Measurements from ENCODE around the gene SPATA13.

Gene SPATA13

DNA sequence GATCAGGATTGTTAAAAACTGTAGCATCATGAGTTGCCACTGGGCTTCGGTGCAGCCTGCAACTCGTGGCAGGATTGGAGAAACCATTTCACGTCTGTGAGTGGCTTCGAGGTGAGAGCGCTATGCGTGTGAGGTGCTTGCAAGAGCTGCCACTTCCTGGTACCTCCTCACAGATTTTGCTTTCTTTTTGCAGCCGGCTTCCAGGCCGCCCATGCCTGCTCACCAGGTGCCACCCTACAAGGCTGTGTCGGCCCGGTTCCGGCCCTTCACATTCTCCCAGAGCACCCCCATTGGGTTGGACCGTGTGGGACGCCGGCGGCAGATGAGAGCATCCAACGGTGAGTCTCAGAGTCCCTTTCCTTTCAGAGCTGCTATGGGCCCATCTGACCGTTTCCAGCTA lies 91.0 kb downstream of the SPATA13 start:
- POLR2A ChIA-PET = no interaction called here
- no peak for TF ChIP-seq CTCF (IDR thresholded peaks at IDR 0.05; ENCODE audit: control extremely low read depth, extremely low read depth, low read depth, missing control alignments)
- no peak for DNase-seq (ENCODE audit: extremely low spot score)
- CTCF ChIA-PET = interaction anchor here (0.8 to 1.0 kb wide), 2 partner anchors 23 to 32 kb away, joined by 3 read pairs; no protein-coding TSS in a partner anchor

DNA sequence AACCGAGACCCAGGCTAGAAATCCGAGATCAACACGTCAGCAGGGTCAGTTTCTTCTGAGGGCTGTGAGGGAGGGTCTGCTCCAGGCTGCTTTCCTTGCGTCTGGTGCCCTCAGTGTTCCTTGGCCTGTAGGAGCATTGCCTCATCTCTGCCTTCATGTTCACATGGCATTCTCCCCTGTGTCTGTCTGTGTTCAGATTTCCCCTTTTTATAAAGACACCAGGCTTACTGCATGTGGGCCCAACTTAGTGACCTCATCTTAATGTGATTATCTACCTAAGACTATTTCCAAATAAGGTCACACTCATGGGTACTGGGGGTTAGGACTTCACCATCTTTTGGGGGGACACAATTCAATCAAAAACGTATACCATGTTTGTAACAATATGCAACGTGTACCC lies 91.6 kb downstream of the SPATA13 start:
- ChIA-PET CTCF (interaction anchor here (0.8 kb wide), 1 partner anchor 23 kb away, joined by 3 read pairs; no protein-coding TSS in a partner anchor), POLR2A (no interaction called here)
- no peak for DNase-seq (ENCODE audit: extremely low spot score)
- TF ChIP-seq CTCF (IDR thresholded peaks at IDR 0.05; ENCODE audit: control extremely low read depth, extremely low read depth, low read depth, missing control alignments) = no peak

- no peak for DNase-seq (ENCODE audit: extremely low spot score)
- ChIA-PET CTCF (interaction anchor here (1.0 to 1.2 kb wide), 3 partner anchors 17 to 33 kb away, joined by 3 to 5 read pairs (median 3); no protein-coding TSS in a partner anchor), POLR2A (no interaction called here)
- no peak for TF ChIP-seq CTCF (IDR thresholded peaks at IDR 0.05; ENCODE audit: control extremely low read depth, extremely low read depth, low read depth, missing control alignments)
Measured at GRCh38 chr13:24253520-24254145, 93.1 kb downstream of the SPATA13 start.

DNA sequence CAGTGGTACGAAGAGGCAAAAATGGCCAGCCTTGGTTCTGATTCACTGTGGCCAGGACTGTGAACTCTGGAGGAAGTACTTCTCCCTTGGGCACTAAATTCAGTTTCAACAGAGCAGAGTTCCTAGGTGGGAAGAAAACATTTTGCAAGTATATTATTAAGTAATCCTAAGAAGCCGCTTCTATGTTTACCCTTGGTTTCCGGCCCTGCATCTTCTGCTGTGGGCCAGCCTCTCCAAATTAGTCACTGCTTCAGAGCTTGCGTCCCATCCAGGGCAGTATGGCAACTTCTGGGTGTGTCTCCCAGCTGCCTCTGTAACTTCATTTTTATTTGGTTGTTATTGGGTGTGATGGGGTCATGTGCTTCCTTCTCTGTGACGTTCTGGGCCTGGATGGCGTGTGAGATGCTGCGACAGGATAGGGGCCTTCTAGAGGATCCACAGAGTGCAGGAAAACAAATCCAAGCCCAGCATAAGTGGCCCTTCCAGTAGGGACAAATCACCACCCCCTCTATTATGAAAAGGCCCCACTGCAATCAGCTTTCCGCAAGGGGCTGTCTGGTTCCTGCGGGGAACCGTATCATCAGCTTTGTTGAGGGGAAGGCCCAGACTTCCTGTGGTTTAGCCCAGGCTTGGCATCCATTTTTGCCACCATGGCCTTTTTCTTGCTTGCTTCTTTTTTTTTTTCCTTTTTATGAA lies 93.8 kb downstream of the SPATA13 start:
- peak; percentile 37 for DNase-seq (ENCODE audit: extremely low spot score)
- POLR2A ChIA-PET = no interaction called here
- CTCF ChIA-PET = interaction anchor here (1.0 to 1.8 kb wide), 6 partner anchors 11 to 36 kb away, joined by 3 to 7 read pairs (median 4); no protein-coding TSS in a partner anchor

DNA sequence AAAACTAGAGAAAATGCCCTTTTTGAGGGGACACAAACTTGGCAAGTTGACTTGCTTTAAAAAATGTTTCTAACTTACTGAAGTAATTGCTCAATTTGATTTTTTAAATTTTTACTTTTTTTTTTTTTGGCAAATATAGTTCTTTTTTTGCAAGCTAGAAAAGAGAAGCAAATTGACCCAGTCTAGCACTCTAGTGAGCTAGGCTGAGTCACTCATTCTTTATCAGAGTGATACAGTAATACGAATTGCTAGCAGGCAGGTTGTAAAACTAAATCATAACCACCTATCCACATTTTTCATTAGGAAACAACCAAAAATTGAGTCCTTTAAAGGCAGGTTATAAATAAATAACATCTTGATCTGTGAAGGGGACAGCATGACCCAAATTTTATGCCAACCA lies 97.0 kb downstream of the SPATA13 start:
- CTCF ChIA-PET = interaction anchor here (1.3 to 1.8 kb wide), 3 partner anchors 26 to 238 kb away, joined by 4 to 5 read pairs (median 4); no protein-coding TSS in a partner anchor
- DNase-seq (ENCODE audit: extremely low spot score) = no peak
- POLR2A ChIA-PET = no interaction called here
- TF ChIP-seq CTCF (IDR thresholded peaks at IDR 0.05; ENCODE audit: control extremely low read depth, extremely low read depth, low read depth, missing control alignments) = no peak

More for the DNA sequence above, 93.8 kb downstream of the SPATA13 start:
- no peak for TF ChIP-seq CTCF (IDR thresholded peaks at IDR 0.05; ENCODE audit: control extremely low read depth, extremely low read depth, low read depth, missing control alignments)

GRCh38 chr13:24261566-24261965 lies 101.0 kb downstream of the SPATA13 start:
- no peak for TF ChIP-seq CTCF (IDR thresholded peaks at IDR 0.05; ENCODE audit: control extremely low read depth, extremely low read depth, low read depth, missing control alignments)
- POLR2A ChIA-PET = no interaction called here
- no peak for DNase-seq (ENCODE audit: extremely low spot score)
- CTCF ChIA-PET = interaction anchor here (1.6 to 2.3 kb wide), 3 partner anchors 9 to 15 kb away, joined by 3 to 7 read pairs (median 4); no protein-coding TSS in a partner anchor

All from GM10248 (cell line).